GM18508 (cell line): ENCODE data around the gene IDH3B.

Source experiments
- ATAC-seq: cut with Tn5 transposase; IDR thresholded peaks from one replicate; pipeline ENCODE4 v1.9.1; 2021; ENCODE audit warnings: moderate number of reproducible peaks; ENCODE audit not compliant: insufficient read depth, unreplicated experiment

The IDH3B gene

DNA sequence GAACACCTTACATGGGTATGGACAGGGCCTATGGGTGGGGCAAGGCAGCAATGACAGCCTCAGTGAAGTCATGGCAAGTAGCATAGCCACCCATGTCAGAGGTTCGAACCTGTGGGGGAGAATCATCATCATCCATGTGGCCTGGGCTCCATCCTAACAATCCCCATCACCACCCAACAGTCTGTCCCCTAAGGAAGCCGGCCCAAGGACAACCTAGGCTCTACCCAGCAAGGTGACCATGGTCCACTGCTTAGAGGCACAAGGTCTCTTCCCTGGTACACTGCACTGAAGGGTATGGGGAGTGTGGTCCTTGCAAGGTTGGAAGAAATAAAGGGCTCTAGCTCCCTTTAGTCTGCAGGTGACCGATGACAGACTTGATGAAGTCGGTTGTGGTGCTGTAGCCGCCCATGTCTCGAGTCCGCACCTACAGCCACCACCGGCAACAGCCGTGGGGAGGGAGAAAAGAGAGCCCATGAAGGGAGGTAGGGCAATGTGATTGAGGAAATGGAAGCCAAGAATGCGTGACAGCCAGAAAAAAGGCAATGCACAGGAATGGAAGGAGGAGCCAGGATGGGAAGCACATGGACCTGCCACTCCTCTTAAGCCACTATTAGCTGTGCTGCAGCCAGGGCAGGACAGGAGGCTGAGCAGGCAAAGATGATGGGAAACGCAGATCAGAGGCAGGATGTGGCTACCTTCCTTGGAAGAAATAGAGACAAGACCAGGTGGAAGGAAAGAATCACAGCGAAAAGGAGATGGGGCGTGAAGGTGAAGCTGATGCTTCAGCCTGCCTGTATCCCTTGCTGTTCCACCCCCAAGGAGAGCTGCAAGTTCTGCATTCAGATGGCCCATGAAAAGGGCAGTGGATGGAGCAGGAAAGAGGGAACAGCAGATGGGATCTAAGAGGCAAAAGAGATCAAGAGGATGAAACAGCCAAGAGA lies 5.3 kb downstream of the IDH3B start:
- ATAC-seq = no peak

DNA sequence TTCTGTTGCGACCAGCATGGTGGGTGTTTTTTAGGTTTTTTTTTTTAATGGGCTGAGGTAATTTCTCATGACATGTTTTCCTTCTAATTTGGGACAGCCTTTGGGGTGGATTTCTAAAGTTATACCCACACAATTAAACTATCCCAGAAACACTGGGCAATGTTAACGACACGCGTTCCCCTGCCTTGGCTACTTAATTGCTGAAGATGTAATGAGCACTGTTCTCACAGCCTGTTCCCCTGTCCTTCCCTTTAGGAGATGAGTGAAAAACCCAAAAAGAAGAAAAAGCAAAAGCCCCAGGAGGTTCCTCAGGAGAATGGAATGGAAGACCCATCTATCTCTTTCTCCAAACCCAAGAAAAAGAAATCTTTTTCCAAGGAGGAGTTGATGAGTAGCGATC lies 6.3 kb downstream of the IDH3B start:
- ATAC-seq = no peak

DNA sequence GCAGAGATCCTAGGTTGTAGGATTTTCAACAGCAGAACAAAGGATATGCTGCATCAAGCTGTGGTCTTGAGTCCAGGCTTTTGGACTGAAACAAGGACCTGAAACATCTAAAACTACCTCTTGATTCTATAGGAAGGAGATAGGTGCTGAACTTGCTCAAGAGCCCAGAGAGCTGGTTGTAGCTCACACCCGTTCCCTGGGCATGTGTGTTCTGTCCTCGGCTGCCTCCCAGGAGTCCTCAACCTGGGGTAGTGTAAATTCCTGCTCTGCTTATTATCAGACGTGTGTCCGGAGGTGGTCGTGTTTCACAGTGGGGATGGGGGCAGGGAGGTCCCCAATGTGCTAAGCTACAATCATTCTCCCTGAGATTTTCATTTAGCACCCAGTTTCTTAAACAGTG lies 6.8 kb downstream of the IDH3B start:
- no peak for ATAC-seq

- ATAC-seq = no peak
Observed at GRCh38 chr20:2656471-2657117, 7.4 kb downstream of the IDH3B start.

GRCh38 chr20:2655331-2656116 lies 8.5 kb downstream of the IDH3B start:
- no peak for ATAC-seq

DNA sequence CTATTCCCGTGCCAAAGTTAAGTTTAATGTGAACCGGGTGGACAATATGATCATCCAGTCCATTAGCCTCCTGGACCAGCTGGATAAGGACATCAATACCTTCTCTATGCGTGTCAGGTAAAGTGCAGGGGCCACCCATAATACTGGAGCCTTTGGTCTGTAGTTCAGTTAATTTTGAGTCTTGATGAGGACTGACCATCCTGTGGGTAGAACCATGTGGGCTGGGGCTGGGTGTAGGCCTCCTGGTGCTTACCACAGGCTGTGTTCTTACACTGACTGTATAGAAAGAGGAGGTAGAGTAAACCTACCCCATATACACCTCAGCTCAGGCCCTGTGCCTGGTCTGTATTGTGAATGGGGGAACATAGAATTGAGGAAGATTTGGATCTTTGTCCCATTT lies 9.2 kb downstream of the IDH3B start:
- no peak for ATAC-seq

- no peak for ATAC-seq
Observed at GRCh38 chr20:2654384-2654822, 9.6 kb downstream of the IDH3B start.

DNA sequence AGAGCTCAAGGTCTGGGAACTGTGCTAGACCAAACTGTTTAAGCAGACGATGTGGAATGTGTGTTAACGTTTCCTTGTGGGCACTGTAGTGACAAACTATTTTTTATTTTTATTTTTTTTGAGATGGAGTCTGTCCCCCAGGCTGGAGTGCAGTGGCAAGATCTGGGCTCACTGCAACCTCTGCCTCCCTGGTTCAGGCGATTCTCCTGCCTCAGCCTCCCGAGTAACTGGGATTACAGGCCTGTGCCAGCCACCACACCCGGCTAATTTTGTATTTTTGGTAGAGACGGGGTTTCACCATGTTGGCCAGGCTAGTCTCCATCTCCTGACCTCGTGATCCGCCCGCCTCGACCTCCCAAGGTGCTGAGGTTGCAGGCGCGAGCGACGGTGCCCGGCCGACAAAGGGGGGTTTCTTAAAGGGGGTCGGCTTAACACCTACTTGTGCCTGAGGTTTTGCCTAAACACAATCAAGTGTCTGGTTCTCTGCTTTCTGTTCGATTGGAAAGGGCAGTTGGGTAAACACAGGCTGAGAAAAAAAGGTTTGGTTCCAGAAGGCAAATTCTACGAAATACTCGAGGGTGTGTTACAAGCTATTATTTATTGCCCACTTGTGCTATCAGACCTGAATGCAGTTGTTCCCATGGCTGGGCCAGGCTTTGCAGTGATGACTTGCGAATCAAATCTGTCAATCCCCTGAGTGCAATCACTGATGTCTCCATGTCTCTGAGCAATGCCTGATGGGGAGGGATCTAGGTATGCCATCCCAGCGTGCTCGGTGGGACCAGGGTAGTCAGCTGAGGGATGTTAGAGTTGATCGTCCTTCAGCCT lies 10.2 kb downstream of the IDH3B start:
- no peak for ATAC-seq

DNA sequence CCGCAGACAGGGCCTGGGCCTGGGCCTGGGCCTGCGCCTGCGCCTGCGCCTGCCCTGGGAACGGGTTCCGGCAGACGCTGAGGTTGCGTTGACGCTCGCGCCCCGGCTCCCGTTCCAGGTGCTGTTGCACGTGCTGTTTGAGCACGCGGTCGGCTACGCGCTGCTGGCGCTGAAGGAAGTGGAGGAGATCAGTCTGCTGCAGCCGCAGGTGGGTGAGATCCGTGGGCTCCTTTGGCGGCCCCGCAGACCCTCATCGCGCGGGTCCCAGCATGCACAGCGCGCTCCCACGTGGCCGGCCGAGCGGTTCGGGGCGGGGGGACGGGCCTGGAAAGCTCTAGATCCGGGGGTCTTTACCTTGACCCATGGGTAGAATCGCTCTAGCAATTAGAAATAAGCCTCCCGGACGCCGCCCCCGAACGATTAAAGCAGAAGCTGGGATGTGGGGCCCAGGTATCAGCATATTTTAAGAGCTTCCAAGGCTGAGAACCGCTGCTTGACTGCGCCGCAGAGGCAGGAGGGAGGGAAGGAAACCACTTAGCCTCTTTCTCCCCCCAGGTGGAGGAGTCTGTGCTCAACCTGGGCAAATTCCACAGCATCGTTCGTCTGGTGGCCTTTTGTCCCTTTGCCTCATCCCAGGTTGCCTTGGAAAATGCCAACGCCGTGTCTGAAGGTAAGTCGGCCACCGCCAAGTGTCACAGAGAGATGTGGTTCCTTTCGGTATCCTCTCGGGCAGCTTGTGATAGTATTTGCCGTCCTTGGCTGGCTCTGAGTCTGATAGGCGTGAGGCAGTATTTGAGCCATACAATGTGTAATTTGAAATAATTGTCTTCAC lies 11.1 kb downstream of the IDH3B start:
- ATAC-seq = no peak

GRCh38 chr20:2651772-2652723 lies 12.0 kb downstream of the IDH3B start, which contains the start of gene NOP56:
Gene NOP56, plus strand, starts transcription at chr20:2652632. Its CDS starts 29 bp downstream, at chr20:2652661.
- ATAC-seq = no peak

DNA sequence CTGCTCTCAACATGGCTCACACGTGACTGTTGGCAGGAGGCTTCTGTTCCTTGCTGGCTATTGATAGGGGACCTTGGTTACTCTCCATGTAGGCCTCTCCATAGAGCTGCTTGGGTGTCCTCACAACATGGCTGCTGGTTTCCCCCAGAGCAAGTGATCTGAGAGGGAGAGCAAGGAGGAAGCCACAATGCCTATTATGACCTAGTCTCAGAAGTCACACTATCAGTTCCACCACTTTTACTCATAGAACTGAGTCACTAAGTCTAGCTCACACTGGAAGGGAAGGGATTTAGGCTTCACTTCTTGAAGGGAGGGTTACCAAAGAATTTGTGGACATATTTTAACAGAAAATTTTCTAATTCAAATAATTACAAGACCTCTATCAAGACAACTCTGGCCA lies 20.3 kb downstream of the IDH3B start:
- ATAC-seq = no peak

GRCh38 chr20:2640899-2641298 lies 23.1 kb downstream of the IDH3B start:
- ATAC-seq = no peak

- ATAC-seq = no peak
Observed at GRCh38 chr20:2640260-2640659, 23.8 kb downstream of the IDH3B start.

DNA sequence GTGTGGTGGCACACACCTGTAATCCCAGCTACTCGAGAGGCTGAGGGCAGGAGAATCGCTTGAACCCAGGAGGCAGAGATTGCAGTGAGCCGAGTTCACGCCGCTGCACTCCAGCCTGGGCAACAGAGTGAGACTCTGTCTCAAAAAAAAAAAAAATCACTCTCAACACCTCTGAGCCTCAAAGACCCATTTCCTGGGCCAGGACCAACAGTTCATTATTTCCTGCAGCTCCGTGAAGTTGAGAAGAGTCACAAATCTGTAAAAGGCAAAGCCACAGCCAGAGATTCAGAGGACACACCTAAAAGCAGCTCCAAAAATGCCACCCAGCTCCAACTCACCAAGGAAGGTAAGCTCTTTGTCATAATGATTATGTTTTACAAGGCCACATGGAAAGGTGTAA lies 26.8 kb downstream of the IDH3B start:
- ATAC-seq = no peak

GRCh38 chr20:2633381-2633780 lies 30.6 kb downstream of the IDH3B start:
- no peak for ATAC-seq

GRCh38 chr20:2631228-2631627 lies 32.8 kb downstream of the IDH3B start:
- no peak for ATAC-seq

DNA sequence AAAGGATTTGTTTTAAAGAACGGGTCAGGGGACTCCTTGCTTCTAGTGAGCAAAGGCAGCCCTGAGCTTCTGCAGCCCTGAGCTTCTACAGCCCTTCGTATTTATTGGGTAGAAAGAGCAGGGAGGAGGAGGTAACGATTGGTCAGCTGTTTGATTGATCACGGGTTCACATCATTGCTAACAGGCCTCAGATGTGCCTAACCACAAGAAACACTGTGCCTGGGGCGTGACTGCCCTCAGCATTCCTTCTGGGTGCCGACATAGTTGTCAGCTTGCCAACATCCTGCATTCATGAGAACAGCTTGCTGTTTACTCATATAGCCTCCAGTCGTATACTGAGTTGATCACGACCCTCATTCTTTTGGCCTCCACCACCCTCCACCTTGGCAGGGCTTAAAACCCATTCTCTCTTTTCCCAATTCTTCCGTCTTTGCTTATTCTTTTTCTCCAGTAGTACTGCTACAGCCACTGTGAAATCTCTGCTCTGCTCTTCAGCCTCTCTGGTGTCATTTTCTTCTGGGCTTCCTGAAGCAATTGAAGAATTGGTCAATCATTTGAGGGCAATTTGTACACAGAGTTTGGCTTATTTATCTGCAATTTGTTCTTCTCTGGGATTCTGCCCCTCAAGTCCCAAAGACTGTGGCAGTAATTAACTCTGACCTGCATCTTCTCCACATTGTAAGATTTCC lies 37.0 kb downstream of the IDH3B start:
- ATAC-seq = no peak
